ENCODE measurements around the gene ESRRB.

ESRRB gene

GRCh38 chr14:76510181-76510580, 134.2 kb downstream of the ESRRB start:
- TF ChIP-seq, protein P1, sequence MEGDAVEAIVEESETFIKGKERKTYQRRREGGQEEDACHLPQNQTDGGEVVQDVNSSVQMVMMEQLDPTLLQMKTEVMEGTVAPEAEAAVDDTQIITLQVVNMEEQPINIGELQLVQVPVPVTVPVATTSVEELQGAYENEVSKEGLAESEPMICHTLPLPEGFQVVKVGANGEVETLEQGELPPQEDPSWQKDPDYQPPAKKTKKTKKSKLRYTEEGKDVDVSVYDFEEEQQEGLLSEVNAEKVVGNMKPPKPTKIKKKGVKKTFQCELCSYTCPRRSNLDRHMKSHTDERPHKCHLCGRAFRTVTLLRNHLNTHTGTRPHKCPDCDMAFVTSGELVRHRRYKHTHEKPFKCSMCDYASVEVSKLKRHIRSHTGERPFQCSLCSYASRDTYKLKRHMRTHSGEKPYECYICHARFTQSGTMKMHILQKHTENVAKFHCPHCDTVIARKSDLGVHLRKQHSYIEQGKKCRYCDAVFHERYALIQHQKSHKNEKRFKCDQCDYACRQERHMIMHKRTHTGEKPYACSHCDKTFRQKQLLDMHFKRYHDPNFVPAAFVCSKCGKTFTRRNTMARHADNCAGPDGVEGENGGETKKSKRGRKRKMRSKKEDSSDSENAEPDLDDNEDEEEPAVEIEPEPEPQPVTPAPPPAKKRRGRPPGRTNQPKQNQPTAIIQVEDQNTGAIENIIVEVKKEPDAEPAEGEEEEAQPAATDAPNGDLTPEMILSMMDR (IDR thresholded peaks at IDR 0.05), result no peak

GRCh38 chr14:76514213-76514998, 138.5 kb downstream of the ESRRB start:
- TF ChIP-seq, protein P1 (IDR thresholded peaks at IDR 0.05), result peak; percentile 49; the same call in 1 of the 2 replicates

- TF ChIP-seq, protein P1 (IDR thresholded peaks at IDR 0.05), result no peak
Observed at GRCh38 chr14:76516884-76517283, 140.9 kb downstream of the ESRRB start.

- TF ChIP-seq, protein P1 (IDR thresholded peaks at IDR 0.05), result no peak
Observed at GRCh38 chr14:76518366-76518765, 142.4 kb downstream of the ESRRB start.

DNA sequence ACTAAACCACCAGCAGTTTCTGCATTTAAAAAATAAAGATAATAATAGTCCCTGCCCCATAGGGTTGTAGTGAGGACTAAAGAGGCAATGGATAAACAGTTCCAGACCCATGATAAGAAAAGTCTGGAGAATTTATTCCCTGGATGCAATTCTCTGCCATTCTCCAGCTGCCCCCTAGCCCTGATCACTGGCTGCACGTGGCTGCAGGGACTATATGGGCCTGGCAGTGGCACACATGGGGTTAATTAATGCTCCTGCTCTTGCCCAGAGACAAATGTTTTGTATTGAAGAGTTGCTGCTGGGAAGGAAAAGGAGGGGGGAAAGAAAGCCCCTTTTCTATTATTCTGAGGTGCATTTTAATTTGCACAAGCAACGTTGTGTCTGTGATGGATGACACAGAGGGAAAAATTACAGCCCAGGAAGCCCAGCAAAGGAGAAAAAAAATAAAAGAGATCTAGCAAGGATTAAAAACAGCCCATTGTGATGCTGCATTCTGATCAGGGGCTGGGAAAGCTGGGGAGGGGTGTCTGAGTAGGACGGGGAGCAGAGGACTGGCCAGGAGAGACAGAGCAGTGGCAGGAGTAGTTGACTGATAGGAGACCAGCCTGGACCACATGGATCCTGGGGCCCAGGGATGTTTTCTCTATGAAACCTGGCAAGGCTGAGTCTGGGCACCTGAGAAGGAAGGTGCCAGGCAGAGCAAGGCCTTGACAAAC, 149.3 kb downstream of the ESRRB start:
- TF ChIP-seq, protein P1 (IDR thresholded peaks at IDR 0.05), result no peak

DNA sequence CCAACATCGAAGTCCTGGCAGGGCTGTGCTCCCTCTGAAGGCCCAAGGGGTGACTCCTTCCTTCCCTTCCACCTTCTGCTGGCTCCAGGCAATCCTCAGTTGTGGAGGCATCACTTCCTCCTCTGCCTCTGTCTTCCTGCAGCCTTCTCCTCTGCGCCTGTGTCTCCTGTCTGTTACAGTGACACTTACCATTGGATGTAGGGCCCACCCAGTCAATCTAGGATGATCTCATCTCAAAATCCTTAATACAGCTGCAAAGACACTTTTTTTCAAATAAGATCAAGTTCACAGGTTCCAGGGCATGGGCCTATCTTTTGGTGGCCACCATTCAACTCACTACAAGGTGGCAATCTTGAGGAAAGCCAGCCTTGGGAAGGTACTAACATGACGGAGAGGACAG, 155.1 kb downstream of the ESRRB start:
- TF ChIP-seq, protein P1 (IDR thresholded peaks at IDR 0.05), result no peak

DNA sequence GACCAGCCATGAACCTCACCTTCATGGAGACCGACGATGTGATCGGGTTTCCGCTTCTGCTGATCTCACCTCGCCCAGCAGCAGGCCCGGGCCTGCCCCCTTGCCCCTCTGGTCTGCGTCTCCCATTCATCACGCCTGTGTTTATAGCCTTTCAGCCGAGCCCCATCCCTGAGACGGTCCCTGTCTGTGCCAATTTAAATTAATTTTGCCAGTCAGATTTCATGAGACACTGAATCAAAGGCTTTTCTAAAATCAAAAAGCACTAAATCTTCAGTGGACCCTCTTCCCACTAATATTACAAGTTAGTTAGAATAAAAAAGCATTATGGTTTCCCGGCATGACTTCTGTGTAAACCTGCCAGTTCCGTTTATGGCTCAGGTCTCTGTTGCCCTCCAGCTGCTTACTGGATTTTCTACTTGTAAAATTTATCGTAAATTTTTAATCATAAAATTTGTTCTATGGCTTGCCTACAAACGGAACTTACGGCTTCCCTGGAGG, 155.9 kb downstream of the ESRRB start:
- TF ChIP-seq, protein P1 (IDR thresholded peaks at IDR 0.05), result no peak
